GM23338 (cell line): ENCODE measurements around the gene IFI27.

Experiments
- CREB1 ChIP-seq: fragments of 250-450 bp; sonication (Bioruptor Pico); IDR thresholded peaks from 2 replicates; pipeline ENCODE4 v1.5.0; 2020; ENCODE audit warnings: low read depth, mild to moderate bottlenecking, moderate library complexity
- EZH2 ChIP-seq: fragments of 200-600 bp; sonication (generic); IDR thresholded peaks from one replicate; pipeline ENCODE4 v1.8.0; 2017; ENCODE audit warnings: antibody characterized with exemption, mild to moderate bottlenecking, low read depth; ENCODE audit not compliant: unreplicated experiment
- EZH2phosphoT487 ChIP-seq: fragments of 200-600 bp; sonication (generic); IDR thresholded peaks from one replicate; pipeline ENCODE4 v1.8.1; 2018; ENCODE audit warnings: antibody characterized with exemption; ENCODE audit not compliant: unreplicated experiment
- POLR2AphosphoS5 ChIP-seq: IDR thresholded peaks from 2 replicates; pipeline ENCODE4 v1.6.1; 2016; ENCODE audit warnings: antibody characterized with exemption, low read depth
- TF ChIP-seq, protein P1 (sequence below), 2 experiments: fragments of 200-600 bp in 1 of 2; sonication (generic) in 1 of 2; conservative IDR thresholded peaks; 2 replicates each; pipeline versions ENCODE4 v1.5.1 to v1.6.1; 2016 to 2017; ENCODE audit warnings: antibody characterized with exemption in 2 of 2, low read depth in 2 of 2, mild to moderate bottlenecking in 2 of 2, moderate library complexity in 1 of 2

DNA sequence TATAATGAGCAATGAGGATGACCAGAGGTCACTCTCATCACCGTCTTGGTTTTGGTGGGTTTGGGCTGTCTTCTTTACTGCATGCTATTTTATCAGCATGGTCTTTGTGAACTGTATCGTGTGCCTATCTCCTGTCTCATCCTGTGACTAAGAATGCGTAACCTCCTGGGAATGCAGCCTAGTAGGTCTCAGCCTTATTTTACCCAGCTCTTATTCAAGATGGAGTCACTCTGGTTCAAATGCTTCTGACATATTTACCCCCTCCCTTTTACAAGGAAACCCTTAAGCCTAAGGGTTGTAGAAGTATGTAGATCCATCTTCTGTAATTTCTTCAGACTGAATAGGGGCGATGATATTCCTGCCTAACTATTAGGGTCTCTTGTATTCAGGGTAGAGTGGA, 21.1 kb upstream of the IFI27 start:
- TF ChIP-seq, protein P1, sequence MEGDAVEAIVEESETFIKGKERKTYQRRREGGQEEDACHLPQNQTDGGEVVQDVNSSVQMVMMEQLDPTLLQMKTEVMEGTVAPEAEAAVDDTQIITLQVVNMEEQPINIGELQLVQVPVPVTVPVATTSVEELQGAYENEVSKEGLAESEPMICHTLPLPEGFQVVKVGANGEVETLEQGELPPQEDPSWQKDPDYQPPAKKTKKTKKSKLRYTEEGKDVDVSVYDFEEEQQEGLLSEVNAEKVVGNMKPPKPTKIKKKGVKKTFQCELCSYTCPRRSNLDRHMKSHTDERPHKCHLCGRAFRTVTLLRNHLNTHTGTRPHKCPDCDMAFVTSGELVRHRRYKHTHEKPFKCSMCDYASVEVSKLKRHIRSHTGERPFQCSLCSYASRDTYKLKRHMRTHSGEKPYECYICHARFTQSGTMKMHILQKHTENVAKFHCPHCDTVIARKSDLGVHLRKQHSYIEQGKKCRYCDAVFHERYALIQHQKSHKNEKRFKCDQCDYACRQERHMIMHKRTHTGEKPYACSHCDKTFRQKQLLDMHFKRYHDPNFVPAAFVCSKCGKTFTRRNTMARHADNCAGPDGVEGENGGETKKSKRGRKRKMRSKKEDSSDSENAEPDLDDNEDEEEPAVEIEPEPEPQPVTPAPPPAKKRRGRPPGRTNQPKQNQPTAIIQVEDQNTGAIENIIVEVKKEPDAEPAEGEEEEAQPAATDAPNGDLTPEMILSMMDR (conservative IDR thresholded peaks at IDR 0.05; ENCODE audit: low read depth in 2 of 2): no peak
- TF ChIP-seq EZH2 (no peak), POLR2AphosphoS5 (no peak), EZH2phosphoT487 (no peak), CREB1 (CRISPR knock-in tag) (no peak)
